ENCODE measurements around the gene NAP1L4. TPM values are rescaled to one million over a fixed set of nuclear protein-coding genes. Genes with fewer than 3 reads are reported as not detected.
"Not testable (repeated sequence)": the region's sequence is repeated elsewhere in the genome, so short reads cannot be mapped to it uniquely, and the experiment has no call there.

NAP1L4 gene
- total and polyA plus RNA-seq, 5 donors: 132 to 188 (median 152) TPM

GRCh38 chr11:2911088-2911784 is 80.9 kb downstream of the NAP1L4 start:
- ATAC-seq (no peak), DNase-seq (peak in 1 of 3 donors; percentile 40)
- H3K9me3 ChIP-seq (ENCODE audit: control insufficient read depth, low read length): no peaks in the 10 kb centered on the region
- H3K4me1 ChIP-seq (ENCODE audit: control insufficient read depth, insufficient read depth, low read length): no peaks in the 10 kb centered on the region
- intact Hi-C loops (cut with DNase I): no loop called here
- H3K27me3 ChIP-seq (ENCODE audit: control insufficient read depth, insufficient read depth): no peaks in the 10 kb centered on the region
- 91% methylated on average over 18 of the region's 18 CpGs for WGBS
- no peak overlapping the region for H3K27ac ChIP-seq (ENCODE audit: low read length)
- no peak overlapping the region for H3K4me3 ChIP-seq (ENCODE audit: low read length)

- no peak for ATAC-seq
- H3K9me3 ChIP-seq (ENCODE audit: control insufficient read depth, low read length): no peaks in the 10 kb centered on the region
- H3K4me1 ChIP-seq (ENCODE audit: control insufficient read depth, insufficient read depth, low read length): no peaks in the 10 kb centered on the region
- H3K27me3 ChIP-seq (ENCODE audit: control insufficient read depth, insufficient read depth): no peaks in the 10 kb centered on the region
- intact Hi-C loops (cut with DNase I): no loop called here
- no peak overlapping the region for H3K4me3 ChIP-seq (ENCODE audit: low read length)
- WGBS: 91% methylated on average over 13 of the region's 13 CpGs
- DNase-seq: no peak
- H3K27ac ChIP-seq (ENCODE audit: low read length): no peak overlapping the region
These were observed 81.7 kb downstream of the NAP1L4 start for GRCh38 chr11:2910401-2910955.

- Histone ChIP-seq H3K4me1 (ENCODE audit: control insufficient read depth, insufficient read depth, low read length) (no peaks in the 10 kb centered on the region), H3K27ac (ENCODE audit: low read length) (no peak overlapping the region), H3K4me3 (ENCODE audit: low read length) (no peak overlapping the region), H3K27me3 (ENCODE audit: control insufficient read depth, insufficient read depth) (no peaks in the 10 kb centered on the region), H3K9me3 (ENCODE audit: control insufficient read depth, low read length) (no peaks in the 10 kb centered on the region)
- ATAC-seq: peak; percentile 18 to 32
- peak in 2 of 3 donors; percentile 82 to 85 for DNase-seq
- intact Hi-C loops (cut with DNase I): no loop called here
- WGBS: 31% methylated on average over 78 of the region's 78 CpGs
These were observed 82.8 kb downstream of the NAP1L4 start for GRCh38 chr11:2909133-2909902.

GRCh38 chr11:2908130-2908529 is 84.0 kb downstream of the NAP1L4 start:
- Histone ChIP-seq H3K27me3 (ENCODE audit: control insufficient read depth, insufficient read depth) (no peaks in the 10 kb centered on the region), H3K9me3 (ENCODE audit: control insufficient read depth, low read length) (no peaks in the 10 kb centered on the region), H3K4me3 (ENCODE audit: low read length) (no peak overlapping the region), H3K4me1 (ENCODE audit: control insufficient read depth, insufficient read depth, low read length) (no peaks in the 10 kb centered on the region), H3K27ac (ENCODE audit: low read length) (no peak overlapping the region)
- intact Hi-C loops (cut with DNase I): no loop called here
- ATAC-seq: no peak
- 93% methylated on average over 14 of the region's 14 CpGs for WGBS
- DNase-seq: peak in 1 of 3 donors; percentile 60

- intact Hi-C loops (cut with DNase I); H3K4me1 ChIP-seq (ENCODE audit: control insufficient read depth, insufficient read depth, low read length); H3K9me3 ChIP-seq (ENCODE audit: control insufficient read depth, low read length); ATAC-seq; H3K27ac ChIP-seq (ENCODE audit: low read length); DNase-seq; H3K27me3 ChIP-seq (ENCODE audit: control insufficient read depth, insufficient read depth); H3K4me3 ChIP-seq (ENCODE audit: low read length): not testable (repeated sequence)
- 86% methylated on average over 7 of the region's 7 CpGs for WGBS
These were observed 86.8 kb downstream of the NAP1L4 start for GRCh38 chr11:2905299-2905698.

GRCh38 chr11:2904153-2905052 is 87.7 kb downstream of the NAP1L4 start:
- DNase-seq (no peak), ATAC-seq (no peak)
- 76% methylated on average over 21 of the region's 21 CpGs for WGBS
- Histone ChIP-seq H3K4me3 (ENCODE audit: low read length) (no peak overlapping the region), H3K4me1 (ENCODE audit: control insufficient read depth, insufficient read depth, low read length) (no peaks in the 10 kb centered on the region), H3K9me3 (ENCODE audit: control insufficient read depth, low read length) (no peaks in the 10 kb centered on the region), H3K27ac (ENCODE audit: low read length) (no peak overlapping the region), H3K27me3 (ENCODE audit: control insufficient read depth, insufficient read depth) (no peaks in the 10 kb centered on the region)
- intact Hi-C loops (cut with DNase I): no loop called here

GRCh38 chr11:2903672-2904011 is 88.5 kb downstream of the NAP1L4 start:
- Histone ChIP-seq H3K4me3 (ENCODE audit: low read length) (no peak overlapping the region), H3K4me1 (ENCODE audit: control insufficient read depth, insufficient read depth, low read length) (no peaks in the 10 kb centered on the region), H3K27ac (ENCODE audit: low read length) (no peak overlapping the region), H3K9me3 (ENCODE audit: control insufficient read depth, low read length) (no peaks in the 10 kb centered on the region), H3K27me3 (ENCODE audit: control insufficient read depth, insufficient read depth) (no peaks in the 10 kb centered on the region)
- intact Hi-C loops (cut with DNase I): no loop called here
- WGBS: 71% methylated on average over 7 of the region's 7 CpGs
- DNase-seq (no peak), ATAC-seq (no peak)

- intact Hi-C loops (cut with DNase I): no loop called here
- H3K27me3 ChIP-seq (ENCODE audit: control insufficient read depth, insufficient read depth): no peaks in the 10 kb centered on the region
- WGBS: 71% methylated on average over 23 of the region's 23 CpGs
- DNase-seq (no peak), ATAC-seq (no peak)
- peak overlapping the region; percentile 67 for H3K4me3 ChIP-seq (ENCODE audit: low read length)
- H3K4me1 ChIP-seq (ENCODE audit: control insufficient read depth, insufficient read depth, low read length): no peaks in the 10 kb centered on the region
- no peaks in the 10 kb centered on the region for H3K9me3 ChIP-seq (ENCODE audit: control insufficient read depth, low read length)
- H3K27ac ChIP-seq (ENCODE audit: low read length): no peak overlapping the region
These were observed 89.1 kb downstream of the NAP1L4 start for GRCh38 chr11:2902784-2903671.

GRCh38 chr11:2901854-2902783 is 90.0 kb downstream of the NAP1L4 start:
- WGBS: 5% methylated on average over 58 of the region's 58 CpGs
- peak overlapping the region; percentile 77 for H3K27ac ChIP-seq (ENCODE audit: low read length)
- H3K4me3 ChIP-seq (ENCODE audit: low read length): peak overlapping the region; percentile 67
- intact Hi-C loops (cut with DNase I): no loop called here
- peak; percentile 96 to 98 (median 98) for DNase-seq
- H3K27me3 ChIP-seq (ENCODE audit: control insufficient read depth, insufficient read depth): no peaks in the 10 kb centered on the region
- ATAC-seq: peak; percentile 89 to 90
- no peaks in the 10 kb centered on the region for H3K9me3 ChIP-seq (ENCODE audit: control insufficient read depth, low read length)
- H3K4me1 ChIP-seq (ENCODE audit: control insufficient read depth, insufficient read depth, low read length): no peaks in the 10 kb centered on the region

All from right cardiac atrium (tissue), 5 donors.